GM18870 (cell line): Measurements from ENCODE around the gene RAB40C.

Experiments
- ATAC-seq: cut with Tn5 transposase; IDR thresholded peaks from one replicate; pipeline ENCODE4 v1.9.1; 2021; ENCODE audit warnings: moderate library complexity; ENCODE audit not compliant: unreplicated experiment

The RAB40C gene

GRCh38 chr16:574021-574760 lies 15.7 kb upstream of the RAB40C start:
- ATAC-seq, result no peak

DNA sequence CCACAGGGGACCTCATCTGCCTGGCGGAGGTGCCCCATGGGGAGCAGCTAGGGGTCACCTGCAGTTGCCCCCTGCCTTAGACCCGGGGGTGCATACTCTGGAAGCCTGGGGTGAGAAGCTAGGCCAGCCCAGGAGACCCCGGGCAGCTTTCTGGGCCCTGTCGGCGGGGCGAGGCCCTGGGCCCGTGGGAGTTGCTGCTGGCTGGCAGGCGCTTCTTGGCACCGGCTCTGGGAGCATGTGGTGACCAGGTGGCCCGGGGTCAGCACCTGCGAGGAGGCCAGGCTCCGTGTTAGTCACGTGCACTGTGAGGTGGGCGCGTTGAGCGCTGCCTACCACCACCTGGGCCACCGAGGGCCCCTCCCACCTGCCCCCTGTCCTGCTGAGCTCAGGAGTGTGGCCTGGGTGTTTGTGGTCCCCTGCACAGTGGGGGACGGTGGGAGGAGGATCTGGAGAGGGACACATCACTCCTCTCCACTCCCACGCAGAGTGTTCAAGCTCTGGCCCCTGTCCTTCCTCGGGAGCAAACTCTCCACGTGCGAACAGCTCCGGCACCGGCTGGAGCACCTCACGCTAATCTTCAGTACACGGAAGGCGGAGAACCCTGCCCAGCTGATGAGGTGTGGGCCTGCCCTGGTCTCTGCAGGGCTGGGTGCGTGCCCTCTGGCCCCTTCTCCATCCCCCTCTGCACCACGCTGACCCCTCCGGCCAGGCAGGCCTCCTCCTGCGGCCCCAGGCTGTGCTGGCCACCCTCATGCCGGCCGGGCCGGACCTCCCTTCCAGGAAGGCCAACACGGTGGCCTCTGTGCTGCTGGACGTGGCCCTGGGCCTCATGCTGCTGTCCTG lies 14.3 kb upstream of the RAB40C start:
- no peak for ATAC-seq

DNA sequence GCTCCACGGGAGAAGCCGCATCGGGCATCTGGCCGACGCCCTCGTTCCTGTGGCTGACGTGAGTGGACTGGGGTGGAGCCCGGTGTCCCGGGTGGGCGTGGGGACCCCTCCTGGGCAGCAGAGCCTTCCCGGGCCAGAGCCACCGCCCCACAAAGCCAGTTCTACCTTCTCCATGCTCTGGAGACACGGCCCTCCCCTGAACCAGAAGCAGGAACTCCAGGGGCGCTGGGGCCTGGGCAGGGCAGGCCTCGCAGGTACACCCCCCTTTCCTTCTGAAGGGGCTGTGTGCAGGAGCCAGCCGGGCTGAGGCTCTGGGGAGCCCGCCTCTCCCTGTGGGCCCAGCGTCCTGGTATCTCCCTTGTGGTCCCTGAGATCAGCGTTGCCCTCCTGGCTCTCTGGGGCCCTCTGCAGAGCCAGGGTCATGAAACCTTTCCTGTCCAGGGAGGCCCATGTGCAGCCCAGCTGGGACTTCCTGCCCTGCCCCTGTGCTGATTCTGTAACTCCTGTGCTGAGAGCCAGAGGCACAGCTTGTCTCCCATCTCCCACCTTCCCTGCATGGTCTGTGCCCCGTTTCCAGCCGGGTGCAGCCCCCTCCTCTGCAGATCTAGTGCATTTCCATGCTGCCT lies 13.6 kb upstream of the RAB40C start:
- ATAC-seq, result no peak

DNA sequence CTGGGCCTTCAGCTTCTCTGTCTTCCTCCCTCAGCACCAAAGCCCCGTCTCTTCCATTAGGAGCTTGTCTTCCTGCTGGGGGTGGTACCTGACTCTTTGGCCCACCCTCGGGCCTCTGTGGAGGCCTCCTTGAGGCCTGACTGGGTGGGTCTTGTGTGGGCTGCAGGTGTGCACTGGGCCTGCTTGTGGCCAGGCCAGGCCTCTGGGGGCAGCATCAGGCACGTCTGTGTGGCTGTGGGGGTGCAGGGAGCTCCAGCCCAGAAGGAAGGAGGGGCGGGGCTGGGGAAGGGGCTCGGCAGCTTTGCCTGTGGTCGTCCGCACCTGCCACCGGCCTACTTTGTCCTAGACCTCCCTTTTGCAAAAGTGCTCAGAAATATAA lies 13.1 kb upstream of the RAB40C start:
- no peak for ATAC-seq

DNA sequence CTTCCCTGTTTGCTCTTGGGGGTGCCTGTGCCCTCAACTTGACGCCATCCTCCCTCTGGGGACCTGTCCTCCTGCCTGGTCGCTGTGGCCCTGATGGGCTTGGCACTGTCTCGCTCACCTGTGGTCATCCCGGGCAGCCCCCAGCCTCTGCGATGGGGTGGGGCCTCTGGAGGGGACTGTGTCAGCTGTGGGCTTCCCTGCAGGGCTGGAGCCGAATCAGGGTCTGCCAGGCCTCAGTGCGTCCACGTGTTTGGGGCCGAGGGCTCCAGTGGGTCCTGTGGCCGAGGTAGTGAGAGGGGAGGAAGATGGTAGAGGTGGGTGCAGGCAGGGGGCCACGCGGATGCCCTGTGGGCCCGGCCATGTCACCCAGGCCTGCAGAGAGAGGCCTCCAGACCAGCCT lies 12.1 kb upstream of the RAB40C start:
- no peak for ATAC-seq

- no peak for ATAC-seq
These were observed 11.5 kb upstream of the RAB40C start for GRCh38 chr16:578232-578869.

DNA sequence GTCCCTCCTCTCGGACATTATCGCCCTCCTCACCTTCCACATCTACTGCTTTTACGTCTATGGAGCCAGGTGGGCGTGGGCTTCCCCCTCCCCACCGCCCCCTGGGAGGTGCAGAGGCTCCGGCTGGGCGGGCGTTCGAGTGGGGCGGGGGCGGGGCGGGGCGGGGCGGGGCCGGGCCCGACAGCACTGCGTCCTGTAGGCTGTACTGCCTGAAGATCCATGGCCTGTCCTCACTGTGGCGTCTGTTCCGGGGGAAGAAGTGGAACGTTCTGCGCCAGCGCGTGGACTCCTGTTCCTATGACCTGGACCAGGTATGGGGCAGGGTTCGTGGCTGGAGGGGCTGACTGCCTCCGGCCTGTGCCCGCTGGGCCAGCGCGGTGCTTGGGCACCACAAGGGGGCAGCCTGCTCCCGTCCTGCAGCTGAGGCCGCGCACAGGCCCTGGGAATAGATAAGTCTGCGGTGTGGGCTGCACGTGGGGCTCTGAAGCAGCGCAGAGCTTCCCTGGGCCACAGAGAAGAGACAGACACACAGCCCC lies 10.9 kb upstream of the RAB40C start:
- no peak for ATAC-seq

GRCh38 chr16:580141-580945 lies 9.5 kb upstream of the RAB40C start:
- ATAC-seq, result no peak

DNA sequence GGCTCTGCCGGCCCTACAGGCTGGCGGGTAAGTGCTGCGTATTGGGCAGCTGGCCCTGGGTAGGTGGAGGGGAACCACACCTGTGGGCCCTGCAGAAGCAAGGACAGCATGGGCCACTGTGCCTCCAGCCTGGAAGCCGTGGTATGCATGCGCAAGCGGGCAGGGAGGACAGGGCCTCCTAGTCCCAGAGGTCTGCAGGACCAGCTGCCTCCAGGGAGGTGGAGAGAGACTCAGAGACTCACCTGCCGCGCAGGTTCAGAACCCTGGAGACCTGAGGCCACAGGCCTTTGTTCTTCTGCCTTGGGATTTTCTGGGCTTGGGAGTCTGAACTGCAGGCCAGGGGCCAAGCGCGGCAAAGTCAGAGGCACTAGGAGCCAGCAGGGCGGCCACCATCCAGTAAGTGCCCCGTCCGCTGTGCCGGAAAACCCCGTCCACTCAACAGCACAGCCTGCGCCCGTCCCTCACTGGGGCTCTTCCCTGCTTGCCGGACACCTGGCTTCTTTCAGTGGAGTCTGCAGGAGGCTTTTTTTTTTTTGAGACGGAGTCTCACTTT lies 8.8 kb upstream of the RAB40C start:
- no peak for ATAC-seq

DNA sequence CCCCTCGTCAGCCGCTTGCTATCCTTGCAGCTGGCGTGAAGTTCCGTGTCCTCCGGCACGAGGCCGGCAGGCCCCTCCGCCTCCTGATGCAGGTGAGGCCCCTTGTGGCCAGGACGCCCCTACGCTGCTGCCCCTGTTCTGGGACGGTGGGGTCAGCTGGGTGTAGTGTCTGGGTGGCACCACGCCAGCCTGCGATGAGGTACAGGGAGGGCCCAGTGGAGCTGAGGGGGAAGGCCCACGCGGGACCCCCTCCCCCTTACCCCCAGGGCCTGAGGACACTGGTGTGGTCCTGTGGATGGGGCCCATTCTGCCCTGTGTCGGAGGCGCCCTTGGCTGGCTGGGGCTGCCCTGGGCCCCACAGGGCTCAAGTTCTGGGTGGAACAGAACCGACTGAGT lies 7.7 kb upstream of the RAB40C start:
- no peak for ATAC-seq

- no peak for ATAC-seq
These were observed 7.1 kb upstream of the RAB40C start for GRCh38 chr16:582614-583331.

DNA sequence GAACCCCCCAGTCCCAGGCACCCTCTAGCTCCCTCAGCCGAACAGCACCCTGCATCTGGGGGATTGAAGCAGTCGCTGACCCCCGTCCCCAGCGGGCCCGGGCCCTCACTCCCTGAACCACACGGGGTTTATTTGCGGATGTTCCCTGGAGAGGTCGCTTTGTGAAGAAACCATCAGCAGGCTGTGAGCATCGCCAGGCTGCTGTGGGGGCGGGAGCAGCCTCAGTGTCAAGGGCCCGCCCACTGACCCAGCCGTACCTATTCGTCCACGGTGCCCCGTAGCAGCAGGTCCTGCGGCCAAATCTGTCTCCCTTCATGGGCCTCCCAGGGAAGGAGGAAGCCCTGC lies 6.4 kb upstream of the RAB40C start:
- no peak for ATAC-seq

- ATAC-seq, result no peak
These were observed 5.9 kb upstream of the RAB40C start for GRCh38 chr16:583815-584591.

DNA sequence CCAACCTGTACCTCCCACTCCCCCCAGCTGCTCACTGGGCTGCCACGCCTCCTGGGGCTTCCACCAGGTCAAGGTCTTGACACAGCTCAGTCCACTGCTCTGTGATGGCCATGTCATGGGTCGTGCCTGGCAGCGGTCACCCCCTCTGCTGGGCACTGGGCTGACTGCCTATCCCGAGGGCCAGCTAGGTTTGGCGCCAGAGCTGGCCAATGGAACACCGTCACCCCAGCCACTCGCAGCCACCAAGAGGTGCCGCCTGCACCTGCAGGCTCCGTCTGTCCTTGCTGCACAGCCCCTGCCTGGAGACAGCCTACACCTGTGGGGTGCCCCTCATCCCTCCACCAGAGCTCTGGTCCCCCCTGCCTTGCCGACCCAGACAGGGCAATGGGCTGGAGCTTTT lies 4.5 kb upstream of the RAB40C start:
- no peak for ATAC-seq

- no peak for ATAC-seq
These were observed 3.7 kb upstream of the RAB40C start for GRCh38 chr16:586047-586644.

DNA sequence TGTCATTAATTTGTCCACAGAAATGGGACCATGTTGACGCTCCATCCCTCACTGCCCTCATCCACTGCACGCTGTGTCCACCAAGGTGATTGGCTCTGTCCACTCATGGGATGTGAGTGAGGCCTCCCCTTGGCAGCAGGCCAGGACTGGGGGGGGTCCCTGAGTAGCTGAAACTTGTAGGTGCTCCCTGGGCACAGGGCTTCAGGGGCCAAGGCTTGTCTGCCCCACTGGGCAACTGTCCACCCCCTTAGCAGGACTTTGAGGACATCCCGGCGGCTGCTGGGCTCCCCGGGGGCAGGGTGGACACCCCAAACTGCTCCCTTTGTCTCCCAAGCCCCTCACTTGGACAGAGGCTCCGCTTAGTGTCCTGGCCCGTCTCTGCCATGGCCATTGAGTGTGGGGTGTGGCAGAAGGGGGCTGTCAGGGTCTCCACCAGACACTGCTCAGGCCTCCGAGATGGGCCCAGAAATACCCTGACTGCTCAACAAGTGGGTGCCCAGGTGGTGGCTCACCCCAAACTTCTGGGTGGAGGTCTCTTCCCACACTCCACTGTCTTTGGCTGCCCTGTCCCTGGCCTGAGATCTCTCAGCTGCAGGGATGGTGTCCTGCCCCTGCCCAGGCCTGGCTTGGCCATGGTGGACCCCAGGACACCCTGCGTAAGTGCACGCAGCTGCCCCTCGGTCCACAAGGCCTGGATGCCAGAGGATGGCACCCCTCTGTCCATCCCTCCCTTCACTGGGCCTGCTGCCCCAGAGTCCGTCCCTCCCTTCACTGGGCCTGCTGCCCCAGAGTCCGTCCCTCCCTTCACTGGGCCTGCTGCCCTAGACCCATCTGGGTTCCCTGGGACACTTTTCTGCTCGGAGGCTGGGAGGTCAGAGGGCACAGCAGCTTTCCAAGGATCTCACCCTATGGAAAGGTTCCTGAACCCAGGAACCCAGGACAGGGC lies 2.9 kb upstream of the RAB40C start:
- ATAC-seq, result no peak

- ATAC-seq, result peak; percentile 7
These were observed 1.3 kb upstream of the RAB40C start for GRCh38 chr16:588639-588888.
